Transverse colon (tissue), 4 donors: ENCODE results near the gene KIF2C. TPM values are rescaled to one million over a fixed set of nuclear protein-coding genes. Genes with fewer than 3 reads are reported as not detected.

Source experiments
- DNase-seq: peaks from one replicate; pipeline ENCODE4 v3.0.0-alpha.2; 2019
- H3K27ac ChIP-seq, 4 donors: fragments of 200-600 bp; sonication (generic); 2 replicates each; pipeline ENCODE4 v1.5.1; 2016 to 2018; ENCODE audit warnings: inconsistent platforms in 4 of 4
- H3K27me3 ChIP-seq: fragments of 200-600 bp; sonication (generic); 2 replicates; pipeline ENCODE4 v1.5.1; 2017; ENCODE audit warnings: inconsistent platforms
- H3K36me3 ChIP-seq, 4 donors: fragments of 200-600 bp; sonication (generic); 2 replicates each; pipeline ENCODE4 v1.5.1; 2017 to 2019; ENCODE audit warnings: inconsistent platforms in 4 of 4
- H3K4me1 ChIP-seq, 4 donors: fragments of 200-600 bp; sonication (generic); 2 replicates each; pipeline ENCODE4 v1.5.1; 2017 to 2020; ENCODE audit warnings: inconsistent platforms in 4 of 4
- H3K4me3 ChIP-seq, 4 donors: fragments of 200-600 bp; sonication (generic); 1 replicate in 1 of 4; 2 replicates in 3 of 4; pipeline versions ENCODE4 v1.5.1 to v1.6.1; 2017 to 2019; ENCODE audit warnings: inconsistent platforms in 4 of 4
- H3K9me3 ChIP-seq, 2 donors: fragments of 200-600 bp; sonication (generic); 2 replicates each; pipeline ENCODE4 v1.5.1; 2017 to 2019; ENCODE audit warnings: inconsistent platforms in 2 of 2
- EP300 ChIP-seq: sonication (generic); formaldehyde crosslinking; IDR thresholded peaks from one replicate; pipeline ENCODE4 v1.6.1; 2017; ENCODE audit warnings: antibody characterized with exemption, low read depth
- POLR2A ChIP-seq: fragments of 450-650 bp; IDR thresholded peaks from one replicate; pipeline ENCODE4 v1.6.1; 2016; ENCODE audit warnings: antibody characterized with exemption, mild to moderate bottlenecking, moderate library complexity
- POLR2AphosphoS5 ChIP-seq, 3 donors: sonication (generic); formaldehyde crosslinking; IDR thresholded peaks; one replicate each; pipeline ENCODE4 v1.6.1; 2016; ENCODE audit warnings: antibody characterized with exemption in 3 of 3
- WGBS, 2 donors: methylation state at CpG; one replicate each; pipeline ENCODE4 v1.1.5; 2018; ENCODE audit warnings: low coverage in 1 of 2; 5-methylcytosine and 5-hydroxymethylcytosine counted together
- in situ Hi-C, 4 donors: fragments of 200-750 bp; cut with MboI; loops; one replicate each; pipeline versions ENCODE4 v1.15.0 to v1.15.1; 2017; ENCODE audit warnings: low sequenced_read_pairs in 3 of 4, low pct_ligation_motif_present in 1 of 4, low pct_unique_long_range_greater_than_20kb in 1 of 4
- intact Hi-C: fragments of 100-400 bp; cut with DNase I; formaldehyde crosslinking; loops from one replicate; pipeline ENCODE4 v1.15.1; 2023; ENCODE audit warnings: low total_unique reads
- total RNA-seq, 4 donors: library from RNA; depleted of rRNA; stranded (reverse); fragments of >200 nt; gene quantifications; one replicate each; pipeline ENCODE4 v1.1.0, GENCODE V29; 2016
- TF ChIP-seq, protein P1 (sequence below), 5 experiments: fragments of 200-600 bp in 3 of 5; fragments of 450-650 bp in 2 of 5; sonication (generic) in 3 of 5; IDR thresholded peaks; 1 replicate in 2 of 5; 2 replicates in 3 of 5; pipeline ENCODE4 v1.5.1; 2016 to 2017; ENCODE audit warnings: antibody characterized with exemption in 5 of 5, inconsistent platforms in 3 of 5, mild to moderate bottlenecking in 2 of 5, moderate library complexity in 1 of 5

The KIF2C gene
- total RNA-seq, 4 donors from 2014 or later = 0.95 to 8.0 (median 1.9) TPM; not detected in 1

DNA sequence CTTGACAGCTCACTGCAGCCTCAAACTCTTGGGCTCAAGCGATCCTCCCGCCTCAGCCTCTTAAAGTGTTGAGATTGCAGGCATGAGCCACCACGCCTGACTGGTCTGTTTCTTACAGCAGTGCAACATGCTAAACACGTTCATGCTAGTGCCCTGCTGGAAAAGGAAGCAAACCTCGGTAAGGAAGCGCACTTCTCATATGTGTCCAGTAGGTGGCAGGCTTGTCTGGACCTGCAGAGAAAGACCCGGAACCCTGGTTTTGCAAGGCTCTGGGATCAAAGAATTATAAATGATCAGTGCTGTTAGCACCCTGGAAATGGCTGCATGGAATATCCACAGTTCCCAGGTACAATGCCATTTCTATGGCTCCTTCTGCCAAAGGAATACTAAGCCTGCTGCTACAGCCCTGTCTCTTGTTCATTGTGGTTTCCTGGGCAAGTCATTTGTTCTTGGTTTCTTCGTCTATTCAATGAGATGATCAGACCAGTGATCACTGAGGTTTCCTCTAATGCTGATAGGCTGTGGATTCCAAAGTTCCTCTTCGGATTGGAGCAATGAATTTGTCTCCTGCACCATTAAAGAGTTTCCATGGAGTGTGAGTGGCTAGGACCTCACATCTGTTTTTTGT is 24.6 kb upstream of the KIF2C start:
- intact Hi-C loops (no loop called here), in situ Hi-C loops (no loop called here)
- Histone ChIP-seq H3K27ac (no peak overlapping the region), H3K9me3 (no peaks in the 10 kb centered on the region), H3K27me3 (no peaks in the 10 kb centered on the region), H3K4me3 (no peak overlapping the region), H3K4me1 (peaks cover 0 to 11% (median 2%) of the 10 kb centered on the region in 4 donors), H3K36me3 (no peaks in the 10 kb centered on the region)
- TF ChIP-seq EP300 = no peak
- TF ChIP-seq, protein P1, sequence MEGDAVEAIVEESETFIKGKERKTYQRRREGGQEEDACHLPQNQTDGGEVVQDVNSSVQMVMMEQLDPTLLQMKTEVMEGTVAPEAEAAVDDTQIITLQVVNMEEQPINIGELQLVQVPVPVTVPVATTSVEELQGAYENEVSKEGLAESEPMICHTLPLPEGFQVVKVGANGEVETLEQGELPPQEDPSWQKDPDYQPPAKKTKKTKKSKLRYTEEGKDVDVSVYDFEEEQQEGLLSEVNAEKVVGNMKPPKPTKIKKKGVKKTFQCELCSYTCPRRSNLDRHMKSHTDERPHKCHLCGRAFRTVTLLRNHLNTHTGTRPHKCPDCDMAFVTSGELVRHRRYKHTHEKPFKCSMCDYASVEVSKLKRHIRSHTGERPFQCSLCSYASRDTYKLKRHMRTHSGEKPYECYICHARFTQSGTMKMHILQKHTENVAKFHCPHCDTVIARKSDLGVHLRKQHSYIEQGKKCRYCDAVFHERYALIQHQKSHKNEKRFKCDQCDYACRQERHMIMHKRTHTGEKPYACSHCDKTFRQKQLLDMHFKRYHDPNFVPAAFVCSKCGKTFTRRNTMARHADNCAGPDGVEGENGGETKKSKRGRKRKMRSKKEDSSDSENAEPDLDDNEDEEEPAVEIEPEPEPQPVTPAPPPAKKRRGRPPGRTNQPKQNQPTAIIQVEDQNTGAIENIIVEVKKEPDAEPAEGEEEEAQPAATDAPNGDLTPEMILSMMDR (IDR thresholded peaks at IDR 0.05) = peak; percentile 79 to 95 (median 90)
- 11% methylated on average over 9 of the region's 9 CpGs; no CpG with 5 or more reads in 1 of the 2 donors for WGBS, 2 donors
- DNase-seq = peak; percentile 75

DNA sequence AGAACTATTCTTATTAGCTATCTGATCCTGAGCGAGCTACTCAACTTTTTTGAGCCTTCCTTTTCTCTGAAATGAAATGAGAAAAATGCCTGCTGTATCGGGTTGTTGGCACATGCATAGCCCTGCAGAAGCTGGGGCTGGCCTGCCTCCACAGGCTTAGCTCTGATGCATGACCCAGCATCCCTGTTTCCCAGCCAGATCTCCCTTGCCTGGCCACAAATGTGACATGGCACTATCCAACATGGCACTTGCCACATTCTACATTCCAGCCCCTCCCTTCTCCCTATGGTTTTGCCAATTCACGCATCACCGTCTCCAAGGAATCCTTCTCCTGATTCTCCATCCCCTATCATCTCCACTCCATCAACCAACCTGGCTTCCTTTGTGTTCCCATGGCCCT is 22.5 kb upstream of the KIF2C start:
- in situ Hi-C loops = no loop called here

DNA sequence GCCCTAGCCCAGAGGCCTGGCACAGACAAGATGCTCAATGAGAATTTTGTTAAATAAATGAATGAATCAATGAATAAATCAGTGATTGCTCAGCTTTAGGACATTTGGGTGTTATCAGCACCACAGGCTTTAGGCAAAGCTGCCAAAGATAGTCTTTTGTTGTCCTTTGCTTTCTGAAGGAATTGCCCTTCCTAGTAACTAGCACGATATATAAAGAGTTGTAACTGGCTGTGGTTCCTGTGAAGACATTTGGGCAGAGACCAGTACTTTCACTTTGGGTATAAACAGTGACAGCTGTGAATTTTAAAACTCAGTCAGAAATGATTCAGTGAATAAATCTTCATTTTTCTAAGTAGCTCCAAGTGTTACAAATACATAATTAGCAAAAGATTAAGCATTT is 22.0 kb upstream of the KIF2C start:
- WGBS, 2 donors = 31 to 67% methylated on average over 1 of the region's 1 CpG
- Histone ChIP-seq H3K27ac (no peak overlapping the region), H3K27me3 (no peaks in the 10 kb centered on the region), H3K4me3 (no peak overlapping the region), H3K4me1 (peaks cover 0 to 17% (median 2%) of the 10 kb centered on the region in 4 donors), H3K36me3 (no peaks in the 10 kb centered on the region), H3K9me3 (no peaks in the 10 kb centered on the region)
- no peak for DNase-seq
- no peak for TF ChIP-seq EP300
- TF ChIP-seq POLR2AphosphoS5 (IDR thresholded peaks at IDR 0.05) = no peak
- TF ChIP-seq POLR2A = no peak
- TF ChIP-seq, protein P1 (IDR thresholded peaks at IDR 0.05) = no peak
- in situ Hi-C loops (no loop called here), intact Hi-C loops (no loop called here)

More for the DNA sequence above, 22.5 kb upstream of the KIF2C start:
- intact Hi-C loops = no loop called here
- no peaks in the 10 kb centered on the region for H3K36me3 ChIP-seq
- no peak overlapping the region for H3K4me3 ChIP-seq
- WGBS, 2 donors = 88% methylated on average over 4 of the region's 4 CpGs; no CpG with 5 or more reads in 1 of the 2 donors
- H3K9me3 ChIP-seq = no peaks in the 10 kb centered on the region
- TF ChIP-seq EP300 = no peak
- TF ChIP-seq POLR2AphosphoS5 (IDR thresholded peaks at IDR 0.05) = no peak
- TF ChIP-seq, protein P1 (IDR thresholded peaks at IDR 0.05) = no peak
- TF ChIP-seq POLR2A = no peak
- H3K27me3 ChIP-seq = no peaks in the 10 kb centered on the region
- H3K4me1 ChIP-seq = peaks cover 0 to 13% (median 2%) of the 10 kb centered on the region in 4 donors
- no peak overlapping the region for H3K27ac ChIP-seq
- no peak for DNase-seq

DNA sequence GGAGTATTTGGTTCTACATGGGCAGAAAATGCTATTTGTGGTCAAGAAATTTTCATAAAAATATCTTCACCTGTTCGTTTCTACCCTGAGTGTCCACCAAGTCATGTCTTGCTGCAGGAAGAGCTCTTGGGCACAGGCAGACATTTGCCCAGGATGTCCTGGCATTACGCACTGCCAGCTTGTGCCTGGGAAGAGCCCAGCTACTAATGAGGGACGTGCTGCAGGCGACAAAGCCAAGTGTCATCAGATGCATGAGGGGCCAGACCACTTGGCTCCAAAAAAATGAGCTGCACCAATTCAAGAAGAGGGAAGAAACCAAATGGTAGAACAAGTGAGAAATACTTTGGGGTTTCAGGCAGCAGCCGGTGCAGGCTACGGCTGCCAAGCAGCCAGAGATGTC is 21.5 kb upstream of the KIF2C start:
- 82% methylated on average over 6 of the region's 6 CpGs; no CpG with 5 or more reads in 1 of the 2 donors for WGBS, 2 donors

More for the DNA sequence above, 21.5 kb upstream of the KIF2C start:
- no peaks in the 10 kb centered on the region for H3K27me3 ChIP-seq
- no peak overlapping the region for H3K4me3 ChIP-seq
- in situ Hi-C loops = no loop called here
- DNase-seq = no peak
- no peaks in the 10 kb centered on the region for H3K9me3 ChIP-seq
- H3K27ac ChIP-seq = no peak overlapping the region
- TF ChIP-seq POLR2AphosphoS5 (IDR thresholded peaks at IDR 0.05) (no peak), POLR2A (no peak), EP300 (no peak)
- TF ChIP-seq, protein P1 (IDR thresholded peaks at IDR 0.05) = no peak
- intact Hi-C loops = no loop called here
- H3K36me3 ChIP-seq = no peaks in the 10 kb centered on the region
- peaks cover 0 to 17% (median 2%) of the 10 kb centered on the region in 4 donors for H3K4me1 ChIP-seq
